DMS153 (cell line): Measurements from ENCODE around the gene SCYL1.

Source experiments
- DNase-seq: peaks from one replicate; lab custom pipeline; 2025; lab: John Stamatoyannopoulos, UW

Gene SCYL1

DNA sequence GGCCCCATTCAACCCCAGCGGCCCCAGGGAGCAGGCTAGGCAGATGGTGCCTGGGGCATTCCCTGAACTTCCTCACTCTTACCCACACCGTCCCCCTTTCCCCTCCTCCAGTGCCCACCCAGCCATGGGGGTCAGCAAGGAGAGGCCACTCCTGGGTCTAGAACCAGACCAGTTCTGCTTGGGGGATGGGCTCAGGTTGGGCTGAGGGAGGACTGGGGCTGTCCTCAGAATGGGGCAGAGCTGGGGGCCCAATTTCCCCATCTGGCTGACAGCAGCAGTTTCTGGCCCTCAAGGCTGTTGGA, 12.4 kb downstream of the SCYL1 start:
- no peak for DNase-seq

DNA sequence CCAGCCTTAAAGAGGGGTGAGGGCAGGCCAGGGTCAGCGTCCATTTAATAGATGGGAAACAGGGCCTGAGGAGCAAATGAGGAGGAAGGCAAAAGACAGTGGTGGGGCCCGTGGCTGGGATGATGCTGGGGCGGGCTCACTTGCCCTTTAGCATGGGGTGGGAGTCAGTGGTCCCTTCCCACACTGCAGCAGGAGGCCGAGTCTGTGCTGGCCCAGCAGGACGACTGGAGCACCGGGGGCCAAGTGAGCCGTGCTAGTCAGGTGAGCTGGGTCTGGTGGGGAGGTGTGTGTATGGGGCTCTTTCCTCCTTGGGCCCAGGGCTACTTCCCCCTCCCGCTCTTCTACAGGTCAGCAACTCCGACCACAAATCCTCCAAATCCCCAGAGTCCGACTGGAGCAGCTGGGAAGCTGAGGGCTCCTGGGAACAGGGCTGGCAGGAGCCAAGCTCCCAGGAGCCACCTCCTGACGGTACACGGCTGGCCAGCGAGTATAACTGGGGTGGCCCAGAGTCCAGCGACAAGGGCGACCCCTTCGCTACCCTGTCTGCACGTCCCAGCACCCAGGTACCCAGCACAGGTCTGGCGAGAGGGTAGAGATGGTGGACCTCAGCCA, 12.8 kb downstream of the SCYL1 start:
- no peak for DNase-seq

DNA sequence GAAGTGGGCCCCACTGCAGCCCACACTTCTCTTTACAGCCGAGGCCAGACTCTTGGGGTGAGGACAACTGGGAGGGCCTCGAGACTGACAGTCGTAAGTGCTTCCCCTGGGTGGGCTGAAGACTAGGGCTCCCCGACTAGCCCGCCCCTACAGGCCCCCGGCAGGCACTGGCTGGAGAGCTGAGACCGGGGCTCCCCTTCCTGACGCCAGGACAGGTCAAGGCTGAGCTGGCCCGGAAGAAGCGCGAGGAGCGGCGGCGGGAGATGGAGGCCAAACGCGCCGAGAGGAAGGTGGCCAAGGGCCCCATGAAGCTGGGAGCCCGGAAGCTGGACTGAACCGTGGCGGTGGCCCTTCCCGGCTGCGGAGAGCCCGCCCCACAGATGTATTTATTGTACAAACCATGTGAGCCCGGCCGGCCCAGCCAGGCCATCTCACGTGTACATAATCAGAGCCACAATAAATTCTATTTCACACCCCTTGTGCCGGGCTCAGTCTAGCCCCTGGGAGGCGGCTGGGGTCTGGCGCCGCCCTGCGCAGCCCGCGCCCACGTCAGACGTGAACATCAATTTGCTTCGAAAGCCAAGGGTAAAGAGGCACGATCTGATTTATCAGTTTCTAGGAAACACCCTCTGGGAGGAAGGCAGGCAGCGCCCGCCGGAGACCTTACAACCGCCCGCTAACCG, 13.5 kb downstream of the SCYL1 start:
- no peak for DNase-seq

DNA sequence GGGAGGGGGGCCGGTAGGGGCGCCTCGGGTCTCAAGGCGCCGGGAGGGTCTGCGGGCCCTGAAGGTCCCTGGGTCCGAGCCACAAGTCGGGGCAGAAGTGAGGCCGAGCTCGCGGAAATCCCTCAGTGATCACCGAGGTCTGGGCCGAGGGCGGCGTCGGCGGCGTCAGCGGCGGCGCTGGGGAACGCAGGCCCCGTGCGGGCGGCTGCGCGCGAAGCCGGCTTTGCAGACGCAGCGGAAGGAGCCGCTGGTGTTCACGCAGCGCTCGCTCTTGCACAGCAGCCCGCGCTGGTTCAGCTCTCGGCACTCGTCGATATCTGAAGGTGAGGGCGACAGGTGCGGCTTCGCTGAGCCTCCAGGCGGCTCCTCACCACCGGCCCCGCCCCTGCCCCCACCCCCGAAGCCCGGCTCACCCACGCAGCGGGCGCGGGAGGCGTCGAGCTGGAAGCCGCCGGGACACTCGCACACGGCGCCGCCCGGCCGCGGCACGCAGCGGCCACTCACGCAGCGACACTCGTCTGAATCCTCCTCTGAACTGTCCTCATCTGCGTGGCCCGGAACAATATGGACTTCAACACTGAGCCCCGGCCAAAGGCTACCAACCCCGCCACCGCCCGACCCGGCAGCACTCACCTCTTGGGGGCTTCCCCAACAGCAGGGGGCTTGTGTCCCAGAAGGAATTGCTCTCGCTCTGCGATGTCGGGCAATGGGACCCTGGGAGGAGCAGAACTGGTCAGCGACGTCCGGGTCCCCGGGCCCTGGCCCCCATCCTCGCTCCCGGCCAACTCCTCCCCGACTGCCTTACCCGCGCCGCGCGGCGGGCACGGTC, 14.2 kb downstream of the SCYL1 start:
- no peak for DNase-seq

DNA sequence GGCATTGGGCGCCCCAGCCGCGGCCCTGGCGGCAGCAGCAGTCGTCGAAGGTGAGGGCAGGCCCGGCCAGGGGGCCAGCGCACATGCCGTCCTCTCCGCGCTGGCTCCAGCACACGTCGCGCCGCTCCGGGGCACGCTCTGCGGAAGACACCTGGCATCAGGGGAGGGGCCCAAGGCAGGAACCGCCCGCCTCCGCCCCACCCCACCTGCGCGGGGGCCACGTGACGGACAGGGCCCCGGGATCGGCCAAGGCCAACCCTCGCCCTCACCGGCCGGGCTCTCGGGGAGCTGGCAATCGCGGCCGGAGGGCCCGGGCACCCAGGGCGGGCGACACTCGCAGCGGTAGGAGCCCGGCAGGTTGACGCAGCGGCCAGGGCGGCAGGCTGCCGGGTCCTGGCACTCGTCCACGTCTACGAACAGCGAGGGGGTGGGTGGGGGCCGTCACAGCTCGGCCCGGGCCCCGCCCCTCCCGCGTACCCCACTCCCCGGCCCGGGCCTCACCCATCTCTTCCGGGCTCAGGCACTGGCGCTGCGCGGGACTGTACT, 14.9 kb downstream of the SCYL1 start:
- no peak for DNase-seq

DNA sequence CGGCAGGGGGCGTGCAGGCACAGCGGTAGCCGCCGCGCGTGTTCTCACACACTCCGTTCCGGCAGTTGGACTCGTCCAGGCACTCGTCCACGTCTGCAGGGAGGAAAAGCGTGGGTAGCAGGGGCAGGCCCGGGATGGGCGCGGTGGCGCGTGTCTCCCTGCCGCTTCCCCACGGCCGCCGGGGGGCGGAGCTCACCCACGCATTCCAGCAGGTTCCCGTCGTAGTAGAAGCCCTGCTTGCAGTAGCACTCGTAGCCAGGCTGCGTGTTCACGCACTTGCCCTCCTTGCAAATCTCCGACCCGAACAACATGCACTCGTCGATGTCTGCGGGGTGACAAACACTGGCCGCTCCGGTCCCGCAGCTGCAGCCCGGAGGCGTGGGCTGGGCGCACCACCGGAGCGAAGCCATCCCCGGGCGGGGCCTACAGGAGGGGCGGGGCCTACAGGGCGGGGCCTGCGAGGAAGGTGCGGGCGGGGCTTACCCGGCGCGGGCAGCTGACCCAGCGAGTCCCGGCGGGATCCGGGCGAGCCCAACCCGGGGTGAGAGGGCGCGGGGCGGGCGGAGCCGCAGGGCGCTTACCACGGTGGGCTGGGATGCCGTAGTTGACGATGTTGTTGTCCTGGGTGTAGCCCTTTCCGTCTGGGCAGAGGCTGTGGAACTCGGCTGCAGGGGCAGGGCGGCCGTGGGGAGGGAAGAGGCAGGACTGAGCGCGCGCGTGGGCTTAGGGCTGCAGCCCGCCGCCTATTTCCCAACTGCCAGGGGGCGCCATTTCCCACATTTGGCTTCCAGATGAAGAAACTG, 15.6 kb downstream of the SCYL1 start:
- no peak for DNase-seq

DNA sequence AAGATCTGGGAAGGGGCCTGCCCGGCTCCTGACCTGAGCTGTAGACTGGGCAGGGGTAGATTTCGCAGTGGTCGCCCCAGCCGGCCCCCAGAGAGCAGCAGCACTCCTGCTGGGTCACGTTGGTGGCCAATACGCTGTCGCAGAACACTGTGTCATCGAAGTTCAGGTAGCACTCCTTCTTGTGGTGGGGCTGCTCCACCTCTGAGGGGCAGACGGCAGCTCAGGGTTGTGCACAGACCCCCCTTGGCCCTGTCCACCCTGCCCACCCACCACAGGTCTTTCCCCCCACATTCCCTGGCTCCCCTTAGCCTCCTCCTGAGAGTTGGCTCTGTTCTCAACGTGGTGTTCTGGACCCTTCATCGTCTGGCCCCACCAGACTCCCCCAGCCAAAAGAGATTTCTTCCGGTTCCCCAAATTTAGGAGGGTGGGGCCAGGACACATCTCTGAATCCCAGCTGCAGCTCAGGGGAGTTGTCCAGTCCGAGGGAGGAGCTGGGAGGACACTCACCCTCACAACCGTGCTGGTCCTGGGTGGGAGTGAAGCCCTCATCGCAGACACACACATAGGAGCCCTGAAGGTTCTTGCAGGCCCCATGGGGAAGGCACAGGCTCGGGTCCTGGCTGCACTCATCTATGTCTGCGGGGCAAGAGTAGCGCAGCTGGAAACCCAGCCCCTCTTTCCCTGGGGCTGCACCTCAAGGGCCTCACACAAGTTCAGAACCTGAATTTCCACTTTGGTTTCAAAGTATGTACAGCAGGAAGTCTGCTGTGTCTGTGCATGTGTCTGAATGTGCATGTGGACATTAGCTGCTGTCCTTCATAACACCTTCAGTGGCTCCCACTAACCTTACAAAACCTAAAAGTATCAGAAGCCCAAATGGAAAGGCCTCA, 16.5 kb downstream of the SCYL1 start:
- DNase-seq: no peak

DNA sequence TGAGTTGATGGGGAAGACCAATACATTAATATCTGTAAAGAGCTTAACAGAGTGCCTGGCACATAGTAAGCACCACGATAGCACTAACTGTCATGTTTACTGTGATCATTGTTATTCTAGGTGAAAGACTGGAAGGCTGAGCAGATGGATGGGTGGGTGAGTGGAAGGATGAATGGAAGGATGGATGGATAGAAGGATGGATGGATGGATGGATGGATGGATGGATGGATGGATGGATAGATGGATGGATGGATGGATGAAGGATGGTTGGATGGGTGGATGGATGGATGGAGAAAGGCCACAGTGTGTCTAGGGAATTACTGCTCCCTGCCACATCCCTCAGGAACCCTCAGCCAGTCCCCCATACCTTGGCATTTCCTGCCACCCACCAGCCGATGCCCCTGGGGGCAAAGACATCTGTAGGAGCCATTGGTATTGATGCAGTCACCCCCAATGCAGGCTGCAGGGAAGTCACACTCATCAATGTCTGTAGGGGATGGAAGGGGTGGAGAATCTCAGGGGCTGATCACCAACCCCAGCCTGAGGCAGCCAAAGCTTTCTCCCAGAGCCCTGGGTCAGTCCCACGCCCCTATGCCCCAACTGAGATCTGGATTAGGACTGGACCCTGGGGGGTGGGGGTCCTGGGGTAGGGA, 18.0 kb downstream of the SCYL1 start:
- no peak for DNase-seq

DNA sequence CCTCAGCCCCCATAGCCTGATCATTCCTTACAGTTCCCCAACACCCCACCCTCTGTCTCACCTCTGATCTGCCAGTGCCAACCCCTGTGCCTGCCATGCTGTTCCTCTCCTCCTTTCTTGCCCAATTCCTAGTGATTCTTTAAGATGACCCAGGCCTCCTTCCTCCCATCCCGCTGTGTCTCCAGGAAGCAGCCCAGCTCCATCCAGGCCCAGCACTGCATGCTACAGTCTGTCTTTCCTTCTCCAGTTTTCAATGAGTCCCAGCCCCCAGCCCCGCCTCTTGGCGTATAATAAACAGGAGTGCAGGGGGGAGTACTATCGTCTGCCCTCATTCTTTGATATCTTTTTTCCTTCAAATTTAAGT, 21.0 kb downstream of the SCYL1 start:
- DNase-seq: no peak

DNA sequence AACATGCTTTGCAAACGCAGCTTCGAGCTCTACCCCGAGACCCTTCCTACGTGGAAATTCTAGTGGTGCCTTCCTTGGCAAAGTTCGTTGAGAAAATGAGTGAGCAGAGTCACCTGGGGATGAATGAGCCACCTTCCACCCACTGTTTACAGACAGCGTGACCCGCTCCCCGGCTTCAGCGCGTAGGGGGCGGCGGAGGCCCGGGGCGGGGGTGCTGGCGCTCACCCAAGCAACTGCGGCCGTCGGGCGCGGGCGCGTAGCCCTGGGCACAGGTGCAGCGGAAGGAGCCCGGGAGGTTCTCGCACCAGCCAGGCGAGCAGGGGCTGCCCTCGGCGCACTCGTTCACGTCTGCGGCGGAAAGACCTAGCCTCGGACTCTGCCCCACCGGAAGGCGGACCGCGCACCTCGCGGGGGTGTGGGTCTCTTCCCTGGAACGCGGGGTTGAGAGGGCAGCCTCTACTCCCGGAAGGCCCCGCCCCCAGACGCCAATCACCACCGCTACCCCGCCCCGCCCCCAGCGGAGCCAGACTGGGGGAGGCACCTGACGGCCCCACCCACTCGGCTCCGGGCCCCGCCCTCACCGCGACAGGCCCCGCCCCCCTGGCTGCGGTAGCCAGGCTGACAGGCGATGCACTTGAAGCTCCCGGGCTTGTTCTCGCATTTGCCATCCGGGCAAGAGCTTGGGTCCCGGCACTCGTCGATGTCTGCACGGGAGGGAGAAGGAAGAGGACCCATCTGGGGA, 21.5 kb downstream of the SCYL1 start:
- DNase-seq: peak; percentile 83

DNA sequence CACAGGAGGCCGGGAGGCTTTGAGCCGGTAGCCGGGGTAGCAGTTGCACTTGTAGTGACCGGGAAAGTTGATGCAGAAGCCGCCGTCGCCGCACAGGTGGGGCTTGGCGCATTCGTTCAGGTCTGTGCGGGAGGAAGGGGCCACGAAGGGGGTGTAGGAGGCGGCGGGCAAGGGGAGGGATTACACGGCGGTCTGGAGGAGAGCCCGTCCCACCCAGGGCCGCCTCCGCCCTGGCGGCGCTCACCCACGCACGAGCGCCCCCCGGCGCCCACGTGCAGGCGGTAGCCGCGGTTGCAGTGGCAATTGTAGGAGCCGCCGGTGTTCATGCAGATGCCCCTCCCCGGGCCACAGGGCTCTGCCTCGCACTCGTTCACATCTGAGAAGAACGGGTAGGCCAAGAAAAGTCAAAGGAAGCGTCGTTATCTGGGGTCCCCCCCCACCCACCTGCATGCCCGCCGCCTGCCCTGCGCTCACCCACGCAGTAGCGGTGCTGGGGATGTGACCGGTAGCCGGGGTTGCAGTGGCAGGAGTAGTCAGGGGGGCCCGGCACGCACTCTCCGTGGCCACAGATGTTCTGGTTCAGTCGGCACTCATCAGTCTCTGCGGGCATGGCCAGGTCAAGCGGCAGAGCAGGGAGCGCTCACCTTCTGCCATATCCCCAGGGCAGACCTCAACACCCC, 22.7 kb downstream of the SCYL1 start:
- no peak for DNase-seq

DNA sequence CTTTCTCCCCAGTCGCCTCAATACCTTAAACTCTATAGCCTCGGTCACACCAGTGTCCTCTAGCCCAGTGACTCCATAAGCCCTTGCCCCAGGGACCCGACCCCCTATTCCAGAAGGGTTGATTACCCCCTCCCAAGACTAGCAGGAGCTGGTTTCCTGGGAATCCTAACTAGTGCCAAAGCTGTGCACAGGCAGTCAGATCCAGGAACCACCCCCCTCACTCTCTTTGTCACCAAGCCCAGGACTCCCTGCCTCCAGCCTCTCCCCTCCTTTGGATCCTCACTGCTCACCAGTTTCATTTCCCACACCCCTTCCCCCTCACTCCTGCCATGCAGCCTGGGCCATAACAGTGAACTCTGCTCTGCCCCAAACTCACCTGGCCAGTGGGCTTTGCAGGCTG, 23.5 kb downstream of the SCYL1 start:
- DNase-seq: no peak

DNA sequence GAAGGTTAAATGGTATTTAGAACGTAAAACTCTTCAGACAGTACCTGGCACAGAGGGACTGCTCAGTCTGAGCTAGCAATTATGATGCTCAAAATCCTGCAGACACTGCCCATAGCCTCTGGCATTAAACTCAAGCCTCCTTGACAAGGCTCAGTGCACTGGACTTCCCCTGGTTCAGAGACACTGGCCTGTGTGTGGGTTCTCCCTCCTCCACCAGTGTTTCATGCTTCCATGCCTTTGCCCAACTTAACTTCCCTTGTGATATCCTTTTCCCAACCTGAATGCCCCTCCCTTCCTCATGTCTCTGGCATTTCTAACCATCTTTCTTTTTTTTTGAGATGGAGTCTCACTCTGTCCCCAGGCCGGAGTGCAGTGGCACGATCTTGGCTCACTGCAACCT, 24.2 kb downstream of the SCYL1 start:
- DNase-seq: no peak

DNA sequence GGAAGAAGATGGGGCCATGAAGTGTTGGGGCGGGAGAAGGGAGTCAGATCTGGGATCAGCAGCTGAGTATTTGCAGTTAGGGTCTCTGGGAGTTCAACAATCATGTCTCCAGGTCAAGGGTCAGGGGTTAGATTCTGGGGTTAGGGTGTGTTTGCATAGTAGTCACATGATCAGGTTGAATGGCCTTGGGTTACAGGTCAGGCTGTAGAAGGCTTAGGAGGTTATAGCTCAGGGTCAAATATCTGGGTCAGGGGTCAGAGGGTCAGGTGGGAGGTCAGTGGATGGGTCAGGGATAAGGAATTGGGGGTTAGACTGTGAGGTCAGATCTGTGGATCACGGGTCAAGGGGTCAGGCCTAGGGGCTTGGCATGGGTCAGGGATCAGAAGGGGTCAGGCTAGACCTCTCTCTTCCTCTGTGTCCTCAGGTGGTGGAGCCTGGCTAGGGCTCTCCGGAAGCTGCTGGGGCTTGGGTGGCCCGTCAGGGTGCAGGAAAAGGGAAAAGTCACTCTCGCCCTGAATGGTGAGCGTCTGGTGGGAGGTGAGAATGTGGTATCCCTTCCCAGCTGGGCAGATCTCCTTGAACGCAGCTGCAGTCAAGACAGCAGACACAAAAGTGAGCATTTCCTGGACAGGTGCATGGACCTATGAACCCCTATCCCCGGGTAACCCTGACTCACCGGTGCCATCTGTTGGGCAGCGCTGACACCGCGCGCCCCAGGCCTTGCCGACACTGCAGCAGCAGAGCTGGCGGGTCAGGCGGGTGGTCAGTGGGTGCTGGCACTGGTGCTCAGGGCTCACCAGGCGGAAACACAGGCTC, 26.9 kb downstream of the SCYL1 start:
- peak; percentile 92 for DNase-seq

DNA sequence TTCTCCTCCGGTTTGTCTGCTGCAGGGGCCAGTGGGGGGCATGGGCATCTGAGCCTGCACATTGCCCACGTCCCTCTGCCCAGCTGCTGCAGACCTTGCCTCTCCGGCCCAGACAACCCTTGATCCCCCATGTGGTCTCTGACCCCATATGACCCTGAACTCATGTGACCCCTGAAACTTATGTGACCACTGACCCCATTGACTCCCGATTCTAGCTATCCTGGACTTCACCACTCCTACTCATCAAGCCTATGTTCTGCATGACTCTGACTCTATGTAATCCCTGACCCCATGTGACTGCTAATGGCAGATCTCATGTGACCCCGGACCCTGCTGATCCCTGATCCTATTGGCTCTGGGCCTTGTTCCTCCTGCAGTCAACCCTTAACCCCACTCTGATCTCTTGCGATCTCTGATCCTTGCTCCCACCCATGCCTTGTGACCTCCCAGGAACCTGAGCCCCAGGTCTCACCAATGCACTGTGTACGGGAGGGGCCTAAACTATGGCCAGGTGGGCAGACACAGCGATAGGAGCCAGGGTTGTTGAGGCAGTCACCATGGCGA, 27.6 kb downstream of the SCYL1 start:
- no peak for DNase-seq

DNA sequence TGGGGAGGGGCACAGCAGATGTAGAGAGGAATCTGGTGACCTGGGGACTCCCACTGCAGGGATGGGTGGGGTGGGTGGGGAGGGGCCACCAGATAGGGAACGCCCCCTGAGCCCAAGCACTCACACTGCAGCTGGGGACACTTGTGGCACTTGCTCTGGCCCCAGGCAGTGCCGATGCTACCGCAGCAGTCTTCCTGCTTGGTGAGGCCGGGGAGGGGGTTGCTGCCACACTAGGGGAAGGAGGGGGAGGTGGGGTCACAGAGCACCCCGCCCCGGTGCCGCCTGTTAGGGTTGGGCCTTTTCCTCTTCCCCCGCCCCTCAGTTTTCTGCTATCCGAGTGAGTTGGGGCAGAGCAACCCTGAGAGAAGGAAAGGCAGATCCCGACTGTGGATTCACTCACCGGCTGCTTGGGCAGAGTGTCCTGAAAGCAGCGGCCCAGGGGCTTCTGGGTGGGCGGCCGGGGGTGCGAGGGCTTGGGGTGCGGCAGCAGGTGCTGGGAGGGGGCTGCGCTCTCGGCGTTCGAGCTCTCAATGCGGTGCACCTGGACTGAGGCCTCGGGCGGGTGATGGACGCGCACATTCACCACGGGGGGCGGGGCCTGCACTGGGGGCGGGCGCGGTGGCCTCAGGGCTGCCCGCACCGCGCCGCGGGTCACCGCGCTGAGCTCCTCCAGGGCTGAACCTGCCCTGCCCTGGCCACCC, 28.6 kb downstream of the SCYL1 start:
- peak; percentile 78 for DNase-seq

DNA sequence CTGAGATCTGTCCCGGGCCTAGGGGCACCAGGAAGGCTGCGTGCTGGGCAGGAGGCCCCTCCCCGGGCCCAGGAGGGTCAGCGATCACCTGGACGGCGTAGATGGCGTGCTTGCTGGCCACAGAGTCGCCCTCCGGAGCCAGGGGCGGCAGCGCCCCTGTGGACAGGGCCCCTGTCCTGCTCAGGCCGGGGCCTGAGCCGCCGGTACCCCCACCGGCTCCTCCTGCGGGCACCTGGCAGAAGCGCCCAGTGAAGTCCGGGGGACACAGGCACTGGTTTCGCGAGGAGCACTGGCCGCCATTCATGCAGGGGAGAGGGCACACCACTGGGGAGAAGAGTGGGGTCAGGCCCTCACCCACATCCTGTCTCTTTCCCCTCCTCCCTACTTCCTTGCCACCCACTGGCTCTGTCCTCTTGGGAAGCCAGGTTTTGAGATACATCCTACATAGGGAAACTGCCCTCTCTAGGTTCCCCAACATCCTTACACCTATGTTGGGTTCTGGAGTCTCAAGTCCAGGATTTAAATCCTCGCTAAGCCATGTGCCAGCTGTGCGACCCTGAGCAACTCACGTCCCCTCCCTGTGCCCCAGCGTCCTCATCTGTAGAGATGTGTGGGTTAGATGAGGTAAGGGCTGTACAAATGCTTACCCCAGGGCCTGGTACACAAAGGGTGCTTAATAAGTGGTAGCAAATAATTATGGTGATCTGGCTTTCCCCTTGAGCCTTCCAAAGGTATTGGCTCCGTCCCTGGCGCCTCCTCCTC, 29.4 kb downstream of the SCYL1 start:
- DNase-seq: no peak
